SK-N-MC (cell line): ENCODE measurements around the gene OAS3.
A peak's percentile ranks its signal among the peaks of the same experiment; 100 is the strongest.
"Not testable (repeated sequence)": the region's sequence is repeated elsewhere in the genome, so short reads cannot be mapped to it uniquely, and the experiment has no call there.

Experiments used
- DNase-seq: peaks from one replicate; pipeline ENCODE4 v3.0.0-alpha.2; 2011; ENCODE audit warnings: low read depth, low spot score
- H3K27ac ChIP-seq: fragments of 200-600 bp; sonication (generic); 2 replicates; pipeline ENCODE4 v1.5.1; 2016; ENCODE audit warnings: mixed run types
- H3K36me3 ChIP-seq: fragments of 200-600 bp; sonication (generic); 2 replicates; pipeline ENCODE4 v1.6.1; 2017; ENCODE audit warnings: antibody characterized with exemption, low read length, mixed read lengths; ENCODE audit not compliant: insufficient read depth
- H3K4me3 ChIP-seq: fragments of 200-600 bp; sonication (generic); 2 replicates; pipeline ENCODE4 v1.5.1; 2016
- H3K9ac ChIP-seq: fragments of 200-600 bp; sonication (generic); 2 replicates; pipeline ENCODE4 v1.8.0; 2017; ENCODE audit warnings: mixed run types, mixed read lengths; ENCODE audit not compliant: insufficient read length
- H3K9me3 ChIP-seq: fragments of 200-600 bp; sonication (generic); 2 replicates; pipeline ENCODE4 v1.6.1; 2017; ENCODE audit warnings: low read depth, mild to moderate bottlenecking, antibody characterized with exemption, low read length, moderate library complexity, mixed read lengths
- EZH2 ChIP-seq: fragments of 200-600 bp; sonication (generic); IDR thresholded peaks from one replicate; pipeline ENCODE4 v1.6.1; 2017; ENCODE audit warnings: antibody characterized with exemption
- FOXP2 ChIP-seq: optimal IDR thresholded peaks from 2 replicates; pipeline ENCODE3; 2011; ENCODE audit warnings: mild to moderate bottlenecking, moderate library complexity; ENCODE audit not compliant: insufficient read depth; ENCODE audit errors: extremely low read length, control extremely low read depth
- POLR2AphosphoS5 ChIP-seq: IDR thresholded peaks from 2 replicates; pipeline ENCODE4 v1.6.1; 2012; ENCODE audit warnings: mild to moderate bottlenecking, low read depth, low read length, borderline replicate concordance

The OAS3 gene

DNA sequence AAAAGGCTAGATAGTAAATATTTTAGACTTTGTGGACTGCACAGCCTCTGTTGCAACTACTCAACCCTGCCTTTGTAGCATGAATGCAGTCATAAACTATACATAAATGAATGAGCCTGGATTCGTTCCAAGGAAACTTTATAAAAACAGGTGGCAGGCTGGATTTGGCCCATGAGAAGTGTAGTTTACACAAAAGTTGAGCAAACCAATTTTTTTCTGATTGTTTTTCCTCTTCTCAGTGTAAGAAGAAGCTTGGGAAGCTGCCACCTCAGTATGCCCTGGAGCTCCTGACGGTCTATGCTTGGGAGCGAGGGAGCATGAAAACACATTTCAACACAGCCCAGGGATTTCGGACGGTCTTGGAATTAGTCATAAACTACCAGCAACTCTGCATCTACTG is 22.0 kb upstream of the OAS3 start:
- TF ChIP-seq FOXP2: no peak
- TF ChIP-seq EZH2: no peak
- no peak for TF ChIP-seq POLR2AphosphoS5
- Histone ChIP-seq H3K27ac (0 out of 2 replicates have a peak overlapping the region, but pooled peaks have one; percentile 5), H3K4me3 (no peak overlapping the region), H3K9me3 (peaks cover 3% of the 10 kb centered on the region; the same call in 1 of the 2 replicates), H3K36me3 (peaks cover 10% of the 10 kb centered on the region), H3K9ac (no peak overlapping the region)
- DNase-seq: no peak

DNA sequence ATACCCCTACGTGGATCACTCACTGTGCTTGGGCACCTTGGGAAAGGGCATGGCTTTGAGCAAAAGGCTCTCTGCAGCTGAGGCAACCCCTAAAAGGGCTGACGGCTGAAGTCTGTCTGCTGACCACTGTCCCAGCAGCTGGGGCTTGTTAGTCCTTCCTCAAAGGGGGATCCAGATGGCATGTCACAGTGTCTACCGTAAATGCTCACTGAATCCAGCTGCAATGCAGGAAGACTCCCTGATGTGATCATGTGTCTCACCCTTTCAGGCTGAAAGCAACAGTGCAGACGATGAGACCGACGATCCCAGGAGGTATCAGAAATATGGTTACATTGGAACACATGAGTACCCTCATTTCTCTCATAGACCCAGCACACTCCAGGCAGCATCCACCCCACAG is 19.2 kb upstream of the OAS3 start:
- H3K36me3 ChIP-seq: peaks cover 4% of the 10 kb centered on the region; the same call in 1 of the 2 replicates
- no peak for DNase-seq
- TF ChIP-seq FOXP2 (no peak), POLR2AphosphoS5 (no peak), EZH2 (no peak)

DNA sequence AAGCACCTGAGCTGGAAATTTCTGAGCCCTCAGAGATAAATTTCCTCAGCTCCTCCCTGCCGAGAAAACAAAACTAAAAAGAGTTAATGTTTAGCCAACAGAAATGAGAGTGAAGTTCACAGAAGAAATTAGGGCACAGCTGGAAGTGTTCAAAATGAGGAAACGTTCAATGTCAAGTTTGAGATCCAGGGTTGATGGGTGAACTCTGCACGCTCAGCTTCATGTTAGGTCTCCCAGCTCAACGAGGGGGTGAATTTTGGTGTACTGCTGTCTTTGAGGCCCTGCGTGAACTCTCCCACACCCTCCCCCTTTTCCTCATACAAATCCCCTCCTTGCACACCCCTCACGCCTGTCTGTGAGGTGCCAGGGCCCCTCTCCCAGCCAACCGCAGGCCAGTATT is 13.3 kb upstream of the OAS3 start:
- DNase-seq: no peak
- no peak overlapping the region for H3K9ac ChIP-seq
- H3K4me3 ChIP-seq: no peak overlapping the region
- TF ChIP-seq POLR2AphosphoS5: no peak
- TF ChIP-seq FOXP2: no peak
- no peak for TF ChIP-seq EZH2
- no peaks in the 10 kb centered on the region; the same call in 1 of the 2 replicates for H3K9me3 ChIP-seq
- H3K36me3 ChIP-seq: no peaks in the 10 kb centered on the region
- H3K27ac ChIP-seq: no peak overlapping the region

More for the DNA sequence above, 19.2 kb upstream of the OAS3 start:
- Histone ChIP-seq H3K27ac (no peak overlapping the region), H3K9ac (no peak overlapping the region), H3K4me3 (no peak overlapping the region), H3K9me3 (no peaks in the 10 kb centered on the region)

DNA sequence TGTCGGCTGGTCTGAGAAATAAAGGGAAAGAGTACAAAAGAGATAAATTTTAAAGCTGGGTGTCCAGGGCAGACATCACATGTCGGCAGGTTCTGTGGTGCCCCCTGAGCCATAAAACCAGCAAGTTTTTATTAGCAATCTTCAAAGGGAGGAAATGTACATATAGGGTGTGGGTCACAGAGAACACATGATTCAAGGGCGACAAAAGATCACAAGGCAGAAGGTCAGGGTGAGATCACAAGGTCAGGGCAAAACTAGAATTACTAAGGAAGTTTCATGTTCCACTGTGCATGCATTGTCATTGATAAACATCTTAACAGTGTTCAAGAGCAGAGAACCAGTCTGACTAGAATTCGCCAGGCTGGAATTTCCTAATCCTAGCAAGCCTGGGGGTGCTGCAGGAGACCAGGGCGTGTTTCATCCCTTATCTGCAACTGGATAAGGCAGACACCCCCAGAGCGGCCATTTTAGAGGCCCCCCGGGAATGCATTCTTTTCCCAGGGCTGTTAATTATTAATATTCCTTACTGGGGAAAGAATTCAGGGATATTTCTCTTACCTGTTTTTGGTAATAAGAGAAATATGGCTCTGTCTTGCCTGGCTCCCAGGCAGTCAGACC is 11.7 kb upstream of the OAS3 start:
- not testable (repeated sequence) for H3K27ac ChIP-seq, DNase-seq, H3K9me3 ChIP-seq, H3K36me3 ChIP-seq, H3K9ac ChIP-seq, H3K4me3 ChIP-seq

DNA sequence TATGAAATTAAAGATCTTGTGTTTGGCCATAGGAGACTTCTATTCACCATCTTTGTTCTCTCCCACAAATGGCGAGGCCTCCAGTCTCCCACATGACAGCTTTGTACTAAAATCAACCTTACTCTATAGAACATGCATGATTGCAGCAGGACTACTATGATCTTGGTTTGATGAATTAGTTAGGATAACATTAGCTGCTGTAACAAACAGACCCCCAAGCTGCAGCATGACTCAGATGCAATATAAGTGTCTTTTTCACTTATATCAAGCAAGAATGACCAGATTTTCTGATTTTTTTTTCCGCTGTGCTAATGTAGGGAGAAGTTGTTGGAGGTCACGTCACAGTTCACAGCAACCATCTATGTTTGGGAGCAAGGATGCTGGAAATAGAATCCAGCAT is 10.8 kb upstream of the OAS3 start:
- no peaks in the 10 kb centered on the region; the same call in 1 of the 2 replicates for H3K9me3 ChIP-seq
- no peak overlapping the region for H3K27ac ChIP-seq
- H3K36me3 ChIP-seq: no peaks in the 10 kb centered on the region
- no peak overlapping the region for H3K9ac ChIP-seq
- no peak overlapping the region for H3K4me3 ChIP-seq
- no peak for TF ChIP-seq EZH2
- no peak for TF ChIP-seq POLR2AphosphoS5
- no peak for TF ChIP-seq FOXP2
- DNase-seq: no peak

DNA sequence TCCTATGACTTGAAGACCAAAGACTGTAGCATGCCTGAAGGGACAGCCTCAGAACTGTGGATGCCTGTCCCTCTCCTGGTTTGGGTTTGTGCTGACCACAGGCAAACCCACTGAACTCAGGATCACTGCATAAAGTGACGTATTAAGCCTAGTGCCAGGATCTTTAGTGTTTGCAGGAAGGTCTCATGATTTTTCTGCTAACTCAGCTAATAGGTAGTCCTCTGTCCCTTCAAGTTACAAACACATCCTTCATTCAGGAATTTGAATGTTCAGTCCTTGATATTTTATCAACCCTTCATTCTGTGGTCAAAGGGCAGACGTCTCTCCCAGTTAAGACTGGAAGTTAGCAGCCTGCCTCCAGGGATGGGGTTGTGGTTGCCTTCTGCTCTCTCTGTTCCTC is 10.3 kb upstream of the OAS3 start:
- TF ChIP-seq POLR2AphosphoS5: no peak
- no peak for TF ChIP-seq FOXP2
- no peak for TF ChIP-seq EZH2
- Histone ChIP-seq H3K9ac (no peak overlapping the region), H3K36me3 (no peaks in the 10 kb centered on the region), H3K27ac (no peak overlapping the region), H3K4me3 (no peak overlapping the region), H3K9me3 (no peaks in the 10 kb centered on the region; the same call in 1 of the 2 replicates)
- no peak for DNase-seq

DNA sequence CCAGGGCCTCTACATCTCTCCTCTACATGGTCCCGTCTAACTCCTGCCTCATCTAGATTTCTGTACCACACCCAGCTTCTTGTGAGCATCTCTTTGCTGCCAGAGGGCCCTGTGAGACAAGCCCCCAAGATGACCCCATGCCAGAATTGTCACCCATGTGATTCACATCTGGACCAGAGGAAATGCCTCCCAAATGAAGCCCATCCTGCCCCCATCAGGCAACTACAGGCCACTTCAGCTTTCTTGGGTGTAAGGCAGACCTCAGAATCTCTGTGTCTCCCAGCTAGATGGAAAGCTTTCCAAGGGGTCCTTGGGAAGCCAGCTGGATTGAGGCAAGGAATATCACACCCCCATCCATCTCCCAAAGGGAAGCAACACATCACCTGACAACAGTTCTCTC is 9.3 kb upstream of the OAS3 start:
- Histone ChIP-seq H3K27ac (no peak overlapping the region), H3K4me3 (no peak overlapping the region), H3K9ac (no peak overlapping the region), H3K36me3 (no peaks in the 10 kb centered on the region), H3K9me3 (no peaks in the 10 kb centered on the region; the same call in 1 of the 2 replicates)
- TF ChIP-seq EZH2 (no peak), FOXP2 (no peak), POLR2AphosphoS5 (no peak)
- no peak for DNase-seq

DNA sequence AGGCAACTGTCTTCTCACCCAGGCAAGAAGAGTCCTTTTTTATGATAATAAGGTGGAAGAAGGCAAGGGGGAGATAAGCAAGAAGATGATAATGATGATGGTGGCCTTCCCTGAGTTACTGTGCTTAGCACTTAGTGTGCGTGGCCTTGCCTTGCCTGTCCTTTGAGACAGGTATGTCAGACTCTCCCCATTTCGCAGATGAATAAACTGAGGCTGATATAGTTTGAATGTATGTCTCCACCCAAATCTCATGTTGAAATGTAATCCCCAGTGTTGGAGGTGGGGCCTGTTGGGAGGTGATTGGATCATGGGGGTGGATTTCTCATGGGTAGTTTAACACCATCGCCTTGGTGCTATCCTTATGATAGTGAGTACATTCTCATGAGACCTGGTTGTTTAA is 8.6 kb upstream of the OAS3 start:
- H3K36me3 ChIP-seq: no peaks in the 10 kb centered on the region
- no peaks in the 10 kb centered on the region; the same call in 1 of the 2 replicates for H3K9me3 ChIP-seq
- H3K4me3 ChIP-seq: no peak overlapping the region
- H3K27ac ChIP-seq: no peak overlapping the region
- no peak overlapping the region for H3K9ac ChIP-seq
- no peak for TF ChIP-seq FOXP2
- TF ChIP-seq POLR2AphosphoS5: no peak
- TF ChIP-seq EZH2: no peak
- no peak for DNase-seq

DNA sequence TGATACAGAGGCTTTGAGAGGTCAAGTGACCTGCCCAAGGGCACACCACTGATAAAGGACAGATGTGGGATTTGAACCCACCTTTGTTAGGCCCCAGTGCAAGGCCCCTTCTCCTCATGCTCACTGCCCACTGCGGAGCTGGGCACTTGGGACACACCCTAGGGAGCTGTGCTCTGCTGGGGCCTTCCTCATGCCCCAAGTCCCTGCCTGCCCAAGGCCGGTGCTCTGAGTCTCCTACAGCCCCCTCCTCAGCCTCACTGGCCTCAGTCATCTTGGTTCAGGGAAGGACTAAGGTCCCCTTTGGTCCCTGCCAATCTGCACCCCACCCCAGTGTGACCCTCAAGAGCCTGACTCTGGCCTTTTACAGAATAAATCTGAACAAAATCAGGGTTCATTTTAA is 7.9 kb upstream of the OAS3 start:
- Histone ChIP-seq H3K36me3 (no peaks in the 10 kb centered on the region), H3K27ac (no peak overlapping the region), H3K4me3 (no peak overlapping the region), H3K9ac (no peak overlapping the region), H3K9me3 (no peaks in the 10 kb centered on the region; the same call in 1 of the 2 replicates)
- TF ChIP-seq FOXP2 (no peak), POLR2AphosphoS5 (no peak), EZH2 (no peak)
- DNase-seq: no peak
